GM12873 (cell line): ENCODE measurements around the gene TIAM1.

ENCODE experiments used
- TF ChIP-seq, protein P1 (sequence below): IDR thresholded peaks from 2 replicates; pipeline ENCODE4 v1.5.1; 2012; ENCODE audit warnings: low read depth, mild to moderate bottlenecking, moderate library complexity, low read length, control low read depth; ENCODE audit not compliant: insufficient read depth; ENCODE audit errors: missing control alignments

TIAM1 gene

DNA sequence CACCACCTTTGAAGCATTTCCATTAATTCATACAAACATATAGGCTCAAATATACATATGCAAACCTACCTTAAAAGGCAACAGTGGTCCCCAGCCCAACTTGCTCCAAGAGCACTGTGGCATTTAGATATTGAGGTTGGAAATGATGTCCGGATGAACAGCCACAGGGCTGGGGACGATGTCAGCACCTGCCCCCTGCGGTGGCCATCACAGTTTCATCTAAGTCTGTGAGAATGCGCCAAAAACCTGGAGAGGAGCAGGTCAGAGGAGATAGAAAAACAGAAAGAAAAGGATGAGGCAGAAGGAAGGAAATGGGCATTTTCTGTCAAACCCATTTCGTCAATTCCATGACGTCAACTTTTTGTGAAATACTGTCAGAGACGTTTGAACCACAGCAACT is 67.4 kb downstream of the TIAM1 start:
- TF ChIP-seq, protein P1, sequence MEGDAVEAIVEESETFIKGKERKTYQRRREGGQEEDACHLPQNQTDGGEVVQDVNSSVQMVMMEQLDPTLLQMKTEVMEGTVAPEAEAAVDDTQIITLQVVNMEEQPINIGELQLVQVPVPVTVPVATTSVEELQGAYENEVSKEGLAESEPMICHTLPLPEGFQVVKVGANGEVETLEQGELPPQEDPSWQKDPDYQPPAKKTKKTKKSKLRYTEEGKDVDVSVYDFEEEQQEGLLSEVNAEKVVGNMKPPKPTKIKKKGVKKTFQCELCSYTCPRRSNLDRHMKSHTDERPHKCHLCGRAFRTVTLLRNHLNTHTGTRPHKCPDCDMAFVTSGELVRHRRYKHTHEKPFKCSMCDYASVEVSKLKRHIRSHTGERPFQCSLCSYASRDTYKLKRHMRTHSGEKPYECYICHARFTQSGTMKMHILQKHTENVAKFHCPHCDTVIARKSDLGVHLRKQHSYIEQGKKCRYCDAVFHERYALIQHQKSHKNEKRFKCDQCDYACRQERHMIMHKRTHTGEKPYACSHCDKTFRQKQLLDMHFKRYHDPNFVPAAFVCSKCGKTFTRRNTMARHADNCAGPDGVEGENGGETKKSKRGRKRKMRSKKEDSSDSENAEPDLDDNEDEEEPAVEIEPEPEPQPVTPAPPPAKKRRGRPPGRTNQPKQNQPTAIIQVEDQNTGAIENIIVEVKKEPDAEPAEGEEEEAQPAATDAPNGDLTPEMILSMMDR, result no peak

DNA sequence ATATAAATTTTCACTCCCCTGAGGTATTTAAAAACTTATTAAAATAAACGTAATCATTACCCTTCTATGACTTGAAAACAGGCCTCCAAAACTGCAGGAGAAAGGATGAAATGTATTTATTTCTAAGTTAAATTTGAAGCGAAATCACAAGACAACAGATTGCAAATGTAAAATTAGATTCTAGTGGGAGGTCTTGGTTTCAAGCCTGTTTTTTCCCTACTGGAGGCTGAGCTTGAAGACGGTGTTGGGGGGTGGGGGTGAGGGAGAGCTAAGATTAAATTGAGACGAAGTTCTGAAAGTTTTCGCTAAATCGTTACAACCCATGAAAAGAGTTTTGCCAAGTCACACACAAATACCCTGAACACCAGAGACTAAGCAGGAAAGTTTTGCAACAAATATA is 68.2 kb downstream of the TIAM1 start:
- TF ChIP-seq, protein P1, result no peak

DNA sequence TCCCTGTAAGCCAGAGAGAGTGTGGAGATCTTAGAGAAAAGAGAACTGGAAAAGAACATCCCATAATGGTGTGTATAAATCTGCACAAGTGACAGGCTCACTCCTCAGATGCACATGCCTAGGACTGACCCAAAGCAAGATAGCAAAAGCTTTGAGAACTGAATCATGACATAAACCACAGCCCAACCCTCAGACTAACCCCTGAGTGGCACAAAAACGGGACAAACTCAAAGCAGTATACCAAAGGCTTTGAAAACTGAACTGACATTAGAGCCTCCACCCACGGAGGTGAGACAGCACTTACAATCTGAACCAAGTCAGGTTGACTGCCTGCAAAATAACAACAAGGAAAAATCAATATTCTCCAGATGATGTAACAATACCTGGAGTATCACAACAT is 70.8 kb downstream of the TIAM1 start:
- TF ChIP-seq, protein P1, result no peak

DNA sequence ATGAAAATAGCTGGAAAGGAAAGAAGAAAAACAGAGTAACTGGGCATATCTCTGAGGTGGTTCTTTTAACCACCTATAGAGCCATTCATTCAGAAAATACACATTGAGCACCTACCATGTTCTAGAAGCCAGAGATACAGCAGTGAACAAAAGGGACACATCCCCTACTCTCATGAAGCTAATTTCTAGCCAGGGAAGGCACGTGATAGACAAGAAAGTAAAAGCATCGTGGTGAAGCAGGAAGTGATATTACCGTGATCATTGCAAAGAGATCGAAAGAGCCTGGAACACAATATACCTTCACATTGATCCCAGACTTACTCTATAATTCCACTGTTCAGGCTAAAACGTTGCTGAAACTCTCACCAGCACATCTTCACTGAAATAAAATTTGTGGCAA is 76.0 kb downstream of the TIAM1 start:
- TF ChIP-seq, protein P1, result no peak

DNA sequence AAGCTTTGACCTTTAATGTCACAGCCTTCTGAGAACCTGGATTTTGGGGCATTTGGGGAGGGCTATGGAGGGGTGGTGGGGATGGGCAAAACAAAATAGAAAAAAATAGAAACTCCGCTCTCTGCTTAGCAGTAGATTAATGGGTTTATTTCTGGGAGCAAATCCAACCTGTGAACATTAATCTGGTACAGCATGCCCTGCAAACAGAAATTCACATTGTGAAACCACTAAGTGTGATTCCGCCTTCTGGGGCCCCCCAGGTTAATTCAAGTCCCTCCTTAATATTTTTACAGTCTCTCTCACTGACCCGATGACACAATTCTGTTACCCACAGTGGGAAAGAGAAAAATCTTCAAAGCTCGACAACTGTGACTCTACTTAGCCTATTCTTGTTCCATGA is 76.4 kb downstream of the TIAM1 start:
- TF ChIP-seq, protein P1, result no peak

DNA sequence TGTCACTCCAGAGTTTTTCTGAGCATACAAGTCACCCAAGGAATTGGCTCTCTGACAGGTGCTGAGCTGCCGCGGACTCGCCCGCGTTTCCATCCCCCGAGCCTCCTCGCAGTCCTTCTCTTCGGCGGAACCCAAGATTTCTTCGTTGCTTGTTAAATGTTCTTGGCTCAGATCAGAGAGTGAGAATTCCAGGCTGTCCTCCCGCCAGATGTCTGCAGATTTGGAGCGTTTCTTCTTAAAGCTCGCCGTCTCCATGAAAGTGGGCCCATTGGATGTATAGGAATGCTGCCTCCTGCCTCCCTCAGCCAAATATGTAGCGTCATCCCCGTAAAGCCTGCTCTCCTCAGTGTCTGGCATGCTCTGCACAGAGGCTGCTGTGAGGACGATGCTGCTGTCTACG is 77.8 kb downstream of the TIAM1 start:
- TF ChIP-seq, protein P1, result no peak

DNA sequence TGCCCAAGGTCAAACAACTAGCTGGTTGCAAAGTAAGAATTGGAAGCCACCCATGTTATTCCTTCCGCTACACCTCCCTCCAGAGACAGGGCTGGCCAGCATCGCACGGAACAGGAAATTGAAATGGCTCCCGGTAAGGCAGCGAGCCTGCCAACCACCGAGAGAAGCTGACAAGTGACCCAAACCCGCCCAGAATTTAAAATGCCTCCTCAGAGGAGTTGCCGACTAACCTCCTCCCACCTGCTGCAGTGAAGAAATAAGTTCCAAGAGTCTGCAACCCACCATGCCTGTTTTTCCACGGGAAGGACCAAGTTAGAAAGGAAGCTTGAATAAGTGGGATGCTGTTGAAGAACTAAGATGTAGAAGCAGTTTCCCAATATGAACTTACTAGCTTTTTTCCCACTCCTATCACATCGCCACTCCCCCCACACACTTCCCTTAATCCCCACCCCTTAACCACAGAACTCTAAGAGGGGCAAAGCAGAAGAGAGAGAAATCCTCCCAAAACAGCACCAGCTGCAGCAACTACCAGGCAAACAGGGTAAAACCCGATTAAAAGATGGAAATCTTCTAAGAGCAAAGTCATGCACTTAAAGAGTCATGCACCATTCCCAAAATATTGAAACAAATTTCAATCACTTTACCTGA is 78.6 kb downstream of the TIAM1 start:
- TF ChIP-seq, protein P1, result no peak
